Non-pigmented ciliary epithelial cell (primary cell): ENCODE results near the gene IL3RA.
"Not testable (repeated sequence)": the region's sequence is repeated elsewhere in the genome, so short reads cannot be mapped to it uniquely, and the experiment has no call there.

ENCODE experiments used
- DNase-seq: peaks from one replicate; pipeline ENCODE4 v3.0.0-alpha.2; 2010; ENCODE audit warnings: low read depth

Gene IL3RA

DNA sequence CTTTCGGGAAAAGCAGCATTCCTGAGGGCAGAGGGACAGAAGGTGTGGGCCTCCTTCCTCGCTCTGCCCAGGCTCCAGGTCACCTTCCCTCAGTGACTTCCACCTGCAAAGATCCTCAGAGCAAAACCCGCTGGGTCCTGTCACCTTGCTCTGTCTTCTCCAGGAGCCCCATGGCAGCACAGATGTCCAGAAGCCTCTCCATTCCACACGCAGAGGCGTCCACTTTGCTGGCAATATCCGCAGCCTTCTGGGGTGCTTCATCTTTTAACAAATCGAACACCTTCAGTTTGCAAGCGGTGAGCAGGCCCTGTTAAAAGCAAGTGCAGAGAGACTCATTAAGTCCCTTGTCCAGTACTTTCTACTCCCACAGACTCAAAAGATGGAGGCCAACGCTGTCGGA lies 88.8 kb downstream of the IL3RA start:
- no peak for DNase-seq

DNA sequence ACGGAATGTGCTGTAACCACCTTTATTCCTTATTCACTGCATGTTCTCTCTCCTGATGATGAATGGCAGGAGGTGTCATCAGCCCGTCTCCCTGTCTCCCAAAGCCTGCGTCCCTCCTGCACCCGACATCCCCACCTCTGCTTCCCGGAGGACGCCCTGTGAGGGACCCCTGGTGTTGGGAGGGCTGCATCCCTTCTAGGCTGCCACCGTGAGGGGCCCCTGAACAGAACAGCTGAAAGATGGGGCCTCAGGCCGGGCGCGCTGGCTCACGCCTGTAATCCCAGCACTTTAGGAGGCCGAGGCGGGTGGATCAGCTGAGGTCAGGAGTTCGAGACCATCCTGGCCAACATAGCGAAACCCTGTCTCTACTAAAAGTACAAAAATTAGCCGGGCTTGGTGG lies 89.7 kb downstream of the IL3RA start:
- not testable (repeated sequence) for DNase-seq

DNA sequence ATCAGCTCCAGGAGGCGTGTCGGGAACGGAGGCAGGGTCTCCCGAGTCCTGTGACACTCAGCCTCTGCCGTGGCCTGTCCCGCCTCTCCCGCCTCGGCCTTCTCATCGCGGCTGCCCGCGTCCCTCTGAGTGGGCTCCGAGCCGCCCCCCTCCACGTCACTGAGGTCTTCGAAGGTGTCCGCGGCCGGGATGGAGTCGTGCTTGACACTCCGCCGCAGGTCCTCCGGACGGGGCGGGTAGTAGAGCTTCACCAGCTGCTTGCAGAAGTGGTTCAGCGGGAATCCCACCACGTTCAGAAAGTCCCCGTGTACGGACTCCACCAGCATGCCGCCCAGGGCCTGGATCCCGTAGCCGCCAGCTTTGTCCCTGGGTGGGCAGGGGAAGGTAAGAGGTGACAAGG lies 91.2 kb downstream of the IL3RA start:
- DNase-seq: no peak

DNA sequence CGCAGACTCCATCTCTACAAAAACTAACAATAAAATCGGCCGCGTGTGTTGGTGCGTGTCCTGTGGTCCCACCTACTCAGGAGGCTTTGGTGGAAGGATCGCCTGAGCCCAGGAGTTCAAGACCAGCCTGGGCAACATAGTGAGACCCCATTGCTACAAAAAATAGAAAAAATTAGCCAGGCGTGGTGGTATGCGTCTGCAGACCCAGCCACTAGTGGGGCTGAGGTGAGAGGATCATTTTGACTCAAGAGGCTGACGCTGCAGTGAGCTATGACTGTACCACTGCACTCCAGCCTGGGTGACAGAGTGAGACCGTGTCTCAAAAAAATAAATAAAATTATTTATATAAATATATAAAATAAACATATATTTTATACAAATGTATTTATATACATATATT lies 93.9 kb downstream of the IL3RA start:
- no peak for DNase-seq
